Osteocyte (in vitro differentiated cells): ENCODE measurements around the gene GPATCH2L. TPM values are rescaled to one million over a fixed set of nuclear protein-coding genes. Genes with fewer than 3 reads are reported as not detected.

Experiments used
- DNase-seq: peaks from one replicate; pipeline ENCODE4 v3.0.0; 2021; ENCODE audit warnings: mixed read lengths; ENCODE audit not compliant: unreplicated experiment; ENCODE audit errors: extremely low spot score
- H3K27ac Mint-ChIP-seq: one replicate; pipeline ENCODE4 v1.8.0; 2021; ENCODE audit warnings: mild to moderate bottlenecking, mixed read lengths; ENCODE audit not compliant: unreplicated experiment
- H3K27me3 Mint-ChIP-seq: one replicate; pipeline ENCODE4 v1.8.0; 2021; ENCODE audit warnings: mixed read lengths; ENCODE audit not compliant: unreplicated experiment
- H3K36me3 Mint-ChIP-seq: one replicate; pipeline ENCODE4 v1.8.0; 2021; ENCODE audit warnings: mixed read lengths; ENCODE audit not compliant: unreplicated experiment
- H3K4me1 Mint-ChIP-seq: one replicate; pipeline ENCODE4 v1.8.0; 2021; ENCODE audit warnings: mixed read lengths; ENCODE audit not compliant: unreplicated experiment
- H3K4me3 Mint-ChIP-seq: one replicate; pipeline ENCODE4 v1.8.0; 2021; ENCODE audit warnings: mild to moderate bottlenecking, moderate library complexity, mixed read lengths; ENCODE audit not compliant: unreplicated experiment
- H3K9me3 Mint-ChIP-seq: one replicate; pipeline ENCODE4 v1.8.0; 2021; ENCODE audit warnings: mixed read lengths; ENCODE audit not compliant: unreplicated experiment
- total RNA-seq: library from RNA; stranded (reverse); gene quantifications from 2 replicates; pipeline ENCODE4 v1.2.1, GENCODE V29; 2021
- TF ChIP-seq, protein P1 (sequence below): fragments of 200-600 bp; sonication (generic); IDR thresholded peaks from 2 replicates; pipeline ENCODE4 v1.5.0; 2021; ENCODE audit warnings: antibody characterized with exemption, mild to moderate bottlenecking, moderate library complexity

Gene GPATCH2L
- total RNA-seq, 1 donor from 2014 or later: 61.0 TPM

DNA sequence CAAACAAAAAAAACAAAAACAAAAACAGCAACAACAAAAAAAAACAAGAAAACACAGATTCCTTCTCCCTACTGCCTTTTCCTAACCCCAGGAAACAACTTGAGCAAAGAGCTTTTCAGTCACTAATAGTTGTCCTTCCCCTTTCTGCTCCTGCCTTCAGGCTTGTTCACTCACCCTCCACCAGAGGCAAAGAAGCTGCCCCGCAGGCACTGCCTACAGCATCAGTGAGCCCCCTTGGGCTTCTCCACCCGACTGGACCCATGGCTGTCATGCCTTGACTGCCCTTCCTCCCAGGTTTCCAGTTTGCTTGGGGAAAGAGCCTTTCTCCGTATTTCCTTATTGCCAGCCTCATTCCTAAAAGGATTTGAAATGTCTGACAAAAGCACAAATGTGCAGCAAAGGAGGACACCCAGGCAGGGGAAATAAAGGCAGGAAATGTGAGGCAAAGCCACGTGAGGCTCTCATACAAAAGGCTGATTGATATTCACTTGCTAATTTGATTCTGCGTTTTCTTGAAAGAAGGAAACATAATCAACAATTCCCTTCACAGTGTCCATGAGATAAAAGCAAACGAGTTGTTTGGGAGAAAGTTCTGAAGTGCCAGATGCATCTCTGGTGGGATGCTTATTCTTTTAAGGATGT, 85.7 kb downstream of the GPATCH2L start:
- Mint-ChIP-seq H3K27ac (no peak overlapping the region), H3K9me3 (peaks cover 18% of the 10 kb centered on the region), H3K27me3 (no peaks in the 10 kb centered on the region), H3K4me3 (no peak overlapping the region), H3K36me3 (no peaks in the 10 kb centered on the region), H3K4me1 (no peaks in the 10 kb centered on the region)
- TF ChIP-seq, protein P1, sequence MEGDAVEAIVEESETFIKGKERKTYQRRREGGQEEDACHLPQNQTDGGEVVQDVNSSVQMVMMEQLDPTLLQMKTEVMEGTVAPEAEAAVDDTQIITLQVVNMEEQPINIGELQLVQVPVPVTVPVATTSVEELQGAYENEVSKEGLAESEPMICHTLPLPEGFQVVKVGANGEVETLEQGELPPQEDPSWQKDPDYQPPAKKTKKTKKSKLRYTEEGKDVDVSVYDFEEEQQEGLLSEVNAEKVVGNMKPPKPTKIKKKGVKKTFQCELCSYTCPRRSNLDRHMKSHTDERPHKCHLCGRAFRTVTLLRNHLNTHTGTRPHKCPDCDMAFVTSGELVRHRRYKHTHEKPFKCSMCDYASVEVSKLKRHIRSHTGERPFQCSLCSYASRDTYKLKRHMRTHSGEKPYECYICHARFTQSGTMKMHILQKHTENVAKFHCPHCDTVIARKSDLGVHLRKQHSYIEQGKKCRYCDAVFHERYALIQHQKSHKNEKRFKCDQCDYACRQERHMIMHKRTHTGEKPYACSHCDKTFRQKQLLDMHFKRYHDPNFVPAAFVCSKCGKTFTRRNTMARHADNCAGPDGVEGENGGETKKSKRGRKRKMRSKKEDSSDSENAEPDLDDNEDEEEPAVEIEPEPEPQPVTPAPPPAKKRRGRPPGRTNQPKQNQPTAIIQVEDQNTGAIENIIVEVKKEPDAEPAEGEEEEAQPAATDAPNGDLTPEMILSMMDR: no peak
- no peak for DNase-seq

DNA sequence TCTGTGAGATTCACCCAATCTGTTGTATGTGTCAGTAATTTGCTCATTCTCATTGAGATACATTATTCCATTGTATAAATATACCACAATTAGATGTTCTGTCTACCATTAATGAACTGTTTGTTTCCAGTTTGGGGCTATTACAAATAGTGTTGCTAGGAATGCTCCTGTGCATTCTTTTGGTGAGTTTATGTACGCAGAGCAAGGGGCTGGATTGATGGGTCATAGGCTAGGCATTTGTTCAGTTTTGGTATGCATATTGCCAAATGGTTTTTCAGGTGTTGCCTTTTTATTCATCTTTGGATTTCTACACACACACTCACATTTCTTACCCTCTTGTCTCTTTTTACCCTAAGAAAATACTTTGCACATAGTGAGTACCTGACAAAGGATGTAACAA, 93.4 kb downstream of the GPATCH2L start:
- Mint-ChIP-seq H3K4me3 (no peak overlapping the region), H3K36me3 (no peaks in the 10 kb centered on the region), H3K27me3 (peaks cover 3% of the 10 kb centered on the region), H3K4me1 (no peaks in the 10 kb centered on the region), H3K9me3 (peaks cover 17% of the 10 kb centered on the region), H3K27ac (no peak overlapping the region)
- TF ChIP-seq, protein P1: no peak
- DNase-seq: no peak

DNA sequence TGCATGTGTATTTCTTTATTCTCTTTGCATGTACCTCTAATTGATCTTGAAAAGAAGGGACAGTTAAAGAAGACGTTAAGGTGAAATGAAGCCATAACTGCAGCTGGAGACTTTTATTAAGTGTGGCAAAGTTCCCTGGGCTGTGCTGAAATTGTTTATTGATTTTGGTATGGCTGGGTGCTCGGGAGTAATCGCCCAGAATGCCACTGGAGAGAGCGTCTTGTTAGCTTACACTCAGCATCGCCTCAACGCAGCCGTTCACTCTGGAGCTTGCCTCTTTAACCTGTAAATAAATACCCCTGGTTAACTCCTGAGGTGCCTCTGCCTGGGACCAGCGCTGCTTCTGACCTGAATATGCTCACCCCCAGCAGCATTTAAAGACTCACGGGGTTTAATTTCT, 98.6 kb downstream of the GPATCH2L start:
- Mint-ChIP-seq H3K36me3 (no peaks in the 10 kb centered on the region), H3K27me3 (peaks cover 8% of the 10 kb centered on the region), H3K4me1 (no peaks in the 10 kb centered on the region), H3K27ac (no peak overlapping the region), H3K9me3 (no peaks in the 10 kb centered on the region), H3K4me3 (no peak overlapping the region)
- TF ChIP-seq, protein P1: no peak
- DNase-seq: no peak

DNA sequence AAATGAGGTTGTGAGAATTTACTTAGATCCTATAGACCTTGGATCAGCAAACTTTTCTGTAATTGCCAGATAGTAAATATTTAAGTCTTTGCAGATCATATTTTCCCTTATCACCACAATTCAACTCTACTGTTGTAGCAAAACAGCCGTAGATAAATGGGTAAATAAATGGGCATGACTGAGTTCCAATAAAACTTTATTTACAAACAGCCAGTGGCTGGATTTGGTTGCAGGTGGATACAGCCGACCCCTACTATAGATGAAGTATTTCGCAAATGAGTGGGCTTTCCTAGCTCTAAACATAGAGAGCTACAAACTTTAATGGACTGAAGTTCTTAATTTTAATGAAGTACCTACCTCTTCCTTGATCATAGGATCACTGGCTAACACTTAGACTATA, 100.7 kb downstream of the GPATCH2L start:
- H3K36me3 Mint-ChIP-seq: no peaks in the 10 kb centered on the region
- no peak overlapping the region for H3K27ac Mint-ChIP-seq
- peaks cover 8% of the 10 kb centered on the region for H3K27me3 Mint-ChIP-seq
- no peak for DNase-seq
- H3K9me3 Mint-ChIP-seq: no peaks in the 10 kb centered on the region
- TF ChIP-seq, protein P1: no peak
- peaks cover 6% of the 10 kb centered on the region for H3K4me1 Mint-ChIP-seq
- H3K4me3 Mint-ChIP-seq: no peak overlapping the region

DNA sequence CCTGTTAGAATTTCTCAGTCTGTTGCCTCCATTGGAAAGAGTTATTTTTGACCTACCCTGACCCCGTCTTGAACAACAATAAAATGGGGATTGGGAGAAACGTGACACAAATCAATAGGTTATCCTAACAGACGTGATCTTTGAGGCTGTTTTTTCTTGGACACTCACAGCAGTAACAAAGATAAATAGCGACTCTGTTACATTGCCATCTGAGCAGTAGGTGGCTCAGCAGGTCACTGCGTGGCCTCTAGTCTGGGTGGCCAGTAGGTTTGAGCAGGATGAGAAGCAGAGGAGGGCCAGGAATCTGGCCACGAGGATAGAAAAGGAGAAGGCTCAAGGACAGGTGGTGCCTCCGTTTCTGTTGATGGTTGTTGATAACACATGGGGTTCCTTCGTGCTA, 101.4 kb downstream of the GPATCH2L start:
- peaks cover 5% of the 10 kb centered on the region for H3K27me3 Mint-ChIP-seq
- H3K27ac Mint-ChIP-seq: no peak overlapping the region
- no peaks in the 10 kb centered on the region for H3K36me3 Mint-ChIP-seq
- peaks cover 8% of the 10 kb centered on the region for H3K4me1 Mint-ChIP-seq
- TF ChIP-seq, protein P1: no peak
- no peak overlapping the region for H3K4me3 Mint-ChIP-seq
- DNase-seq: no peak
- H3K9me3 Mint-ChIP-seq: no peaks in the 10 kb centered on the region
